GM23248 (cell line): ENCODE measurements around the gene NRCAM. TPM values are rescaled to one million over a fixed set of nuclear protein-coding genes. Genes with fewer than 3 reads are reported as not detected.

Experiments used
- DNase-seq: peaks from one replicate; pipeline ENCODE4 v3.0.0-alpha.2; 2015
- H2AFZ ChIP-seq: fragments of 200-600 bp; sonication (generic); 2 replicates; pipeline ENCODE4 v1.6.1; 2016; ENCODE audit warnings: antibody characterized with exemption
- H3F3A ChIP-seq: fragments of 200-600 bp; sonication (generic); 2 replicates; pipeline ENCODE4 v1.6.1; 2016; ENCODE audit warnings: mild to moderate bottlenecking, antibody characterized with exemption, mixed run types; ENCODE audit not compliant: insufficient read depth
- H3K27ac ChIP-seq: fragments of 200-600 bp; sonication (generic); 2 replicates; pipeline ENCODE4 v1.5.1; 2016; ENCODE audit warnings: mild to moderate bottlenecking
- H3K27me3 ChIP-seq: fragments of 200-600 bp; sonication (generic); replicated peaks from 2 replicates; pipeline ENCODE4 v1.6.1; 2016; ENCODE audit warnings: mild to moderate bottlenecking; ENCODE audit not compliant: insufficient read depth
- H3K36me3 ChIP-seq: fragments of 200-600 bp; sonication (generic); 2 replicates; pipeline ENCODE4 v1.6.1; 2016; ENCODE audit warnings: low read depth, mild to moderate bottlenecking
- H3K4me1 ChIP-seq: fragments of 200-600 bp; sonication (generic); 2 replicates; pipeline ENCODE4 v1.6.1; 2016; ENCODE audit warnings: mild to moderate bottlenecking; ENCODE audit not compliant: insufficient read depth
- H3K4me2 ChIP-seq: fragments of 200-600 bp; sonication (generic); one replicate; pipeline ENCODE4 v1.6.1; 2016; ENCODE audit warnings: mild to moderate bottlenecking; ENCODE audit not compliant: unreplicated experiment
- H3K4me3 ChIP-seq: fragments of 200-600 bp; sonication (generic); 2 replicates; pipeline ENCODE4 v1.5.1; 2016; ENCODE audit warnings: mild to moderate bottlenecking
- H3K79me2 ChIP-seq: fragments of 200-600 bp; sonication (generic); 2 replicates; pipeline ENCODE4 v1.6.1; 2016; ENCODE audit warnings: mild to moderate bottlenecking; ENCODE audit not compliant: insufficient read depth
- H3K9ac ChIP-seq: fragments of 200-600 bp; sonication (generic); 2 replicates; pipeline ENCODE4 v1.6.1; 2016; ENCODE audit warnings: mild to moderate bottlenecking
- H3K9me2 ChIP-seq: fragments of 200-600 bp; sonication (generic); 2 replicates; pipeline ENCODE4 v1.6.1; 2016; ENCODE audit warnings: mixed run types, mild to moderate bottlenecking, moderate library complexity; ENCODE audit not compliant: insufficient read depth
- H3K9me3 ChIP-seq: fragments of 200-600 bp; sonication (generic); one replicate; pipeline ENCODE4 v1.6.1; 2017; ENCODE audit warnings: low read depth
- H4K20me1 ChIP-seq: fragments of 200-600 bp; sonication (generic); 2 replicates; pipeline ENCODE4 v1.6.0; 2016; ENCODE audit not compliant: insufficient read depth
- EZH2 ChIP-seq: fragments of 200-600 bp; sonication (generic); IDR thresholded peaks from 2 replicates; pipeline ENCODE4 v1.6.1; 2018; ENCODE audit warnings: antibody characterized with exemption, mild to moderate bottlenecking; ENCODE audit not compliant: insufficient read depth, poor library complexity, severe bottlenecking
- EZH2phosphoT487 ChIP-seq: fragments of 200-600 bp; sonication (generic); IDR thresholded peaks from 2 replicates; pipeline ENCODE4 v1.6.1; 2018; ENCODE audit warnings: antibody characterized with exemption, moderate library complexity, mild to moderate bottlenecking, low read depth; ENCODE audit not compliant: insufficient read depth
- WGBS, 2 experiments: methylation state at CpG; one replicate each; pipeline ENCODE4 v1.1.6; 2015 to 2017; ENCODE audit warnings: low lambda C conversion rate in 2 of 2, low coverage in 1 of 2; ENCODE audit errors: missing lambda C conversion rate in 2 of 2; 5-methylcytosine and 5-hydroxymethylcytosine counted together
- in situ Hi-C: fragments of 300-500 bp; cut with MboI; formaldehyde crosslinking; loops from 2 replicates; pipeline ENCODE4 v1.15.0; 2020
- polyA plus RNA-seq: library from polyadenylated mRNA; unstranded; fragments of >200 nt; fragmentation: Nextera tagmentation; extraction: Ambion mirVana; gene quantifications from 2 replicates; pipeline ENCODE4 v1.2.1, GENCODE V29; 2016
- total RNA-seq: library from RNA; depleted of rRNA; stranded (reverse); fragments of >200 nt; shearing (Covaris generic); gene quantifications from 2 replicates; pipeline ENCODE4 v1.2.3, GENCODE V29; 2014

NRCAM gene
- total and polyA plus RNA-seq, 2 experiments from 2014 or later = 5.1 to 7.0 TPM

DNA sequence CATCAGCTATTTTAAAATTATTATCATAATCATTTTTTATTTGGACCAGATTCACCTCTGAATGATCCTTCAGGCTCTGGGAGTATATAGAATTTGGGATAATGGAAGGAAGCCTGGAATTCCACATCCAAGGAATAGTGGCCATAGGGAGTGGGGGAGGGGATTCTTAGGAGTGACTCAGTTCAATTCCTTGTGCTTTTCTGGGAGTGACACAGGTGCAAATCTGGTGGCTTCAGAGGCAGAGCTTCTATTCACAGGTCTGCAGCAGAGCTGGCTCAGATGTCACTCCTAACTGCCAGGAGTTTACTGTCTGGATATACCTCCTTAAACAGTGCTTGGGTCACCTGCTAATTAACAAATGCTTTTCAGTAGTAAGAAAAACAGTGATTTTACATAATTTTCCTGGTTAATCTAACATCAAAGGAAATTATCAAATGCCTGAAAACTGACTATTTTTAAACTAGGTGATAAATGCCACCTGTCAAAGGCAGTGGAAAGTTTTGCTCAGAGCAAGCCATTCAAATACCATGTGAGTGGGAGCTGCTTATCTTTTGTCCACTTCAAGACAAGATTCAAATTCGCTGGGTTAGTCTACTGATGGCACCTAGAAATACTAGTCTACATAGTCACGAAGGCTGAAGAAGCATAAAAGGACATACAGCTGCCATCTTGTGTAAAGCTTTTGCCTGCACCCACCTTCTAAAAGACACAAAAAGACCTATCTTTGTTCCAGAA lies 219.4 kb downstream of the NRCAM start:
- Histone ChIP-seq H3F3A (peaks cover 22% of the 10 kb centered on the region), H3K4me2 (no peak overlapping the region), H2AFZ (no peak overlapping the region), H3K79me2 (no peaks in the 10 kb centered on the region), H3K36me3 (no peaks in the 10 kb centered on the region), H3K27me3 (no peaks in the 10 kb centered on the region), H3K9ac (no peak overlapping the region), H3K9me3 (no peaks in the 10 kb centered on the region), H4K20me1 (no peaks in the 10 kb centered on the region), H3K9me2 (no peaks in the 10 kb centered on the region), H3K4me1 (peaks cover 35% of the 10 kb centered on the region), H3K27ac (no peak overlapping the region), H3K4me3 (no peak overlapping the region)
- no peak for DNase-seq
- in situ Hi-C loops = no loop called here
- 86 to 94% methylated on average over 2 of the region's 2 CpGs for WGBS, 2 experiments
- TF ChIP-seq EZH2 (no peak), EZH2phosphoT487 (no peak)

DNA sequence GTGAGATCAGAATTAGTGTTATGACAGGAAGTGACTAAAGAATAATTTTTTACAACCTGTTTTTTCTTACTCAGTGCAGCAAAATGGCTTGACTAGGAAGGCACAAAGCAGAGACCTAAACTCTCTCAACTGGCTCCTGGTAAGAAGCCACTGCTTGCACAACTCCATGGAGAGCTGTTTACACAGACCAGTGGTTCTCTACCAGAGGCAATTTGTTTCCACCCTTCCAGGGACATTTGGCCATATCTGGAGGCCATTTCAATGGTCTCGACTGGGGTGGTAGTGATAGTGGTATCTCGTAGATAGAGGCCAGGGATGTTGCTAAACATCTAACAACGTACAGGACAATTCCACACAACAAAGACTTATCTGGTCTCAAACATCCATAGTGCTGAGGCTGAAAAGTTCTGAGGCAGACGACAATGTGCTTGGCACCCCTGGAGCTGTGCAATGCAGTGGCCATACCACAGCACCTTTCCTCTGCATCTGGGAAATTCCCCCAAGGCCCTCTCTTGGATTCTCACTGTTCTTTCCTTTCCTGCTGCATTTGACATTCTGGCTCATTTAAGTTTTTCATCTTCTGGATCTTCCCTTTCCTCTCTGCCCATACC lies 220.7 kb downstream of the NRCAM start:
- Histone ChIP-seq H3K4me3 (peak overlapping the region; percentile 3; the same call in 1 of the 2 replicates), H3K27ac (peak overlapping the region; percentile 73), H3K9me2 (no peaks in the 10 kb centered on the region), H3K9me3 (no peaks in the 10 kb centered on the region), H3K9ac (0 out of 2 replicates have a peak overlapping the region, but pooled peaks have one; percentile 19), H3K4me1 (peaks cover 46% of the 10 kb centered on the region), H3K4me2 (peak overlapping the region; percentile 56), H3K36me3 (no peaks in the 10 kb centered on the region), H3K27me3 (no peaks in the 10 kb centered on the region), H2AFZ (peak overlapping the region; percentile 33), H4K20me1 (no peaks in the 10 kb centered on the region), H3F3A (peaks cover 22% of the 10 kb centered on the region), H3K79me2 (no peaks in the 10 kb centered on the region)
- WGBS, 2 experiments = 94 to 99% methylated on average over 4 of the region's 4 CpGs
- peak; percentile 59 for DNase-seq
- in situ Hi-C loops = no loop called here
- no peak for TF ChIP-seq EZH2phosphoT487
- TF ChIP-seq EZH2 = no peak

DNA sequence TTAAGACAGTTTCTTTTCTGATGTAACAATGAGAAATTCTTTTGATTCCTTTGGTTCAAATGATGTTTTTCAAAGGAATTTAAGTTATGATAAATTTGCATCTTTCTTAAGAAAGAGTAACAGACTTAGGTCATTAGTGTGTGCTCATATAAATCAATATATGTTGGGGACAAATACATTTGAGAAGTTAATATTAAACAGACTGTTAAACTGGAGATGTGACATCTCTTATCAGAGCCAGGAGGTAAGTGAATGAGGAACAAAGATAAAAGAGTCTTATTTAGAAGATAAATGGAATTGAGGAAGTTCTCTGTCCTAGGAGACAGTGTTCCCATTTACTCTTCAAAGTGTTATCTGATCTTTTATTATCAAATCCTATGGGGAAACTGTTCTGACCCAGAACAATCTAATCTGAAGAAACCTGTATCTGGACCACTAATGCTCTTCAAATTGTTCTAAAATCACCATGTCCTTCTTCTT lies 221.2 kb downstream of the NRCAM start:
- H3F3A ChIP-seq = peaks cover 22% of the 10 kb centered on the region
- in situ Hi-C loops = no loop called here
- H3K79me2 ChIP-seq = no peaks in the 10 kb centered on the region
- no peaks in the 10 kb centered on the region for H3K36me3 ChIP-seq
- H3K4me2 ChIP-seq = peak overlapping the region; percentile 56
- peak overlapping the region; percentile 3; the same call in 1 of the 2 replicates for H3K4me3 ChIP-seq
- H3K9me3 ChIP-seq = no peaks in the 10 kb centered on the region
- H4K20me1 ChIP-seq = no peaks in the 10 kb centered on the region
- H3K9me2 ChIP-seq = no peaks in the 10 kb centered on the region
- peak overlapping the region; percentile 19 for H3K9ac ChIP-seq
- peak overlapping the region; percentile 33 for H2AFZ ChIP-seq
- DNase-seq = peak; percentile 35
- H3K27ac ChIP-seq = peak overlapping the region; percentile 73
- peaks cover 46% of the 10 kb centered on the region for H3K4me1 ChIP-seq
- TF ChIP-seq EZH2phosphoT487 (no peak), EZH2 (no peak)
- H3K27me3 ChIP-seq = no peaks in the 10 kb centered on the region

DNA sequence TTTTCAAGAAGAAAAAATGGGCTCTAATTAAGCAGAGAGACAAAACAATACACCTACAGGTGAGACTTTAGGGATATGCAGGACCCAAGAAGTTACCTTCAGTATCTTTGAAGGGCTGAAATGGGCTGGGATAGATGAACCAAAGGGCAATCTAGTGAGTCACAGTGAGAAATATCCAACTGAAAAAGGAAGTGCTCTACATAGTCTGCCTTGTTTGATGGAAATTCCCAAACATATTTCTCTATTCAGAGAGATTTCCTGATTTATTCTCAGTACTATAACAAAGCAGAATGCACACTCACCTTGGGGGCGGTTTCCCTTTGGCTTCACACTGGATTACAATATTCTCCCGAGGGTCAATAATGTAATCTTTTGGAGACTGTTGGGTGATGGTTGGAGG lies 222.0 kb downstream of the NRCAM start:
- Histone ChIP-seq H2AFZ (peak overlapping the region; percentile 33), H3K4me2 (peak overlapping the region; percentile 56), H3K4me3 (peak overlapping the region; percentile 3; the same call in 1 of the 2 replicates), H3K79me2 (no peaks in the 10 kb centered on the region), H3K9me2 (no peaks in the 10 kb centered on the region), H3K36me3 (no peaks in the 10 kb centered on the region), H3K27me3 (no peaks in the 10 kb centered on the region), H4K20me1 (no peaks in the 10 kb centered on the region), H3K4me1 (peaks cover 46% of the 10 kb centered on the region), H3K9ac (peak overlapping the region; percentile 19), H3K9me3 (no peaks in the 10 kb centered on the region), H3K27ac (peak overlapping the region; percentile 73), H3F3A (peaks cover 22% of the 10 kb centered on the region)
- WGBS, 2 experiments = 60 to 88% methylated on average over 2 of the region's 2 CpGs
- in situ Hi-C loops = no loop called here
- TF ChIP-seq EZH2phosphoT487 (no peak), EZH2 (no peak)
- peak; percentile 54 for DNase-seq
